COLO668 (cell line): ENCODE measurements around the gene OAT.

Experiments
- DNase-seq: peaks from one replicate; lab custom pipeline; 2025; ENCODE audit not compliant: unreplicated experiment; lab: John Stamatoyannopoulos, UW

OAT gene

GRCh38 chr10:124407456-124407855, 11.3 kb downstream of the OAT start:
- no peak for DNase-seq

DNA sequence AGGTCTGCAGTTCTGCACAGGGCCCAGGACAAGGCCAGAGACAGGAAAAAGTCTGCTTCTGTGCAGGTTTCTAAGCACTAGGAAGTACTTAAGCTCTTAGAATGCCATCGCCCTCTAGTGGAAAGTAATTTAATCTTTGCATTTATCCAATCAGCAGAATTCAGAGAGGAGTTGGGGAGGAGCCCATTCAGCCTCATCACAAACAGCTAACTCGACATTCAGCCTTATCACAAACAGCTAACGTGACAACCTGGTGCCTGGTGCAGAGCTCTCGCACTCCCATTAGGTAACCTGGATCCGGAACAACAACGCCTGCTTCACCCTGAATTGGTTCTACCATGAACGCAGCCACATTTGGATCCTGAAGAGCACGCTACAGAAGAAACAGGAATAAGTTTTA, 15.2 kb downstream of the OAT start:
- DNase-seq: peak; percentile 4

DNA sequence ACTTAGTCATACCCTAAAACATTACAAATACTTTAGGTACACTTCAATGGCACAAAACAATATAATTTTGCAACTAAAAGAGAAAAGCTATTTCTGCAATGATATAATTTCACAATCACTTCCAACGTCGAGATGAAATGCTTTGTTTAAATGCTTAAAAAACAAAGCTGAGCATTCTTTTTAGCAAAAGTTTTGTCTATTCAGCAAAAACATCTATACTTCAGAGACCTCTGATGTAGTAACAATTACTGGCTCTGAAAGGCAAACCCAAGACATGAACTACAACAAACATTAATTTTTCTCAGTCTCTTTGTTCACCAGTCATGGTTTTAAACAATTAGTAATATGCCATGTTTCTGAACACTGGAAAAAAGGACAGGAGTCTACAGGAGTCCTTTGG, 16.4 kb downstream of the OAT start:
- no peak for DNase-seq

DNA sequence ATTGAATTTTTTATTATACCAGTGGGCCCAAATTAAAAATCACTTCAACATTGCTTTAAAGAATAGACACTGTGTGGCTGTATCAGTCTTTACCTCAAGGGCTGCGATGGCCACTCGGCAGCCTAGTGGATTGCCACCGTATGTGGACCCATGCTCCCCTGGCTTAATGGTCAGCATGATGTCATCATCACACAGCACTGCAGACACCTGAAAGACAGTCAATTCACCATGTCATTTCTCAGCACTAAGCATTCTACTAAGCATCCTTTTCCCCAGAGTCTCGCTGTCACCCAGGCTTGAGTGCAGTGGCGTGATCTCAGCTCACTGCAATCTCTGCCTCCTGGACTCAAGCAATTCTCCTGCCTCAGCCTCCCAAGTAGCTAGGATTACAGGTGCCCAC, 17.1 kb downstream of the OAT start:
- no peak for DNase-seq

GRCh38 chr10:124394583-124394982, 24.1 kb downstream of the OAT start:
- no peak for DNase-seq

GRCh38 chr10:124392626-124393342, 25.9 kb downstream of the OAT start:
- no peak for DNase-seq

- no peak for DNase-seq
Observed at GRCh38 chr10:124390471-124391187, 28.1 kb downstream of the OAT start.

DNA sequence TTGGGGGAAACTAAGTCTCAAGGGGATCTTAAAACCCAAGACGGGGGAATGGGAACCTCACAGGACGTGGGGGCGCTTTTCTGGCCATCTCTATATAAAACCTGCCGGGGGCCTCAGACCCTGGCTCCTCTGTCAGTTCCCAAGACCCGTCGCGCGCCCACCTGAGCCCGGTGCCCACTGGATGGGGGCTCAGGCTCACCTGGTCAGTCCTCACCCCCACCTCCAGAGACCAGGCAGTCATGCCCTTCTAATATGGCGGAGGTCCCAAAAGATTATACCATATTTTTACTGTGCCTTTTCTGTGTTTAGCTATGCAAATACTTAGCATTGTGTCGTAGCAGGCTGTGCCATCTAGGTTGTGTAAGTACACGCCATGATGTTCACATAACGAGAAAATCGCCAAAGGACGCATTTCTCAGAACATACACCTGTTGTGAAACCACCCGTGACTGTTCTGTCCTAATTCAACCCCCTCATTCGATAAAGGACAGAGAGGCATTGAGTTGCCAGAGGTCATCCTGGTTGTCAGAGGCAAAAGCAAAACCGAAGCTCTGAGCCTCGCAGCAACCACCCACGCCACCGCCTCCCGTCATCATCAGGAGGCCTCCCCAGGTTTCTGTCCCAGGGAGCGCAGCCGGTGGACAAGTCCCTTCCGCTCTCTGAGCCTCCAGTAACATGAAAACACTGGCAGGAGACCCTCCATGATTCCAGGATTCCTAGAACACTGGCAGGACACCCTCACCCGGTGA, 28.9 kb downstream of the OAT start:
- no peak for DNase-seq

GRCh38 chr10:124388823-124389612, 29.7 kb downstream of the OAT start:
- peak; percentile 87 for DNase-seq

DNA sequence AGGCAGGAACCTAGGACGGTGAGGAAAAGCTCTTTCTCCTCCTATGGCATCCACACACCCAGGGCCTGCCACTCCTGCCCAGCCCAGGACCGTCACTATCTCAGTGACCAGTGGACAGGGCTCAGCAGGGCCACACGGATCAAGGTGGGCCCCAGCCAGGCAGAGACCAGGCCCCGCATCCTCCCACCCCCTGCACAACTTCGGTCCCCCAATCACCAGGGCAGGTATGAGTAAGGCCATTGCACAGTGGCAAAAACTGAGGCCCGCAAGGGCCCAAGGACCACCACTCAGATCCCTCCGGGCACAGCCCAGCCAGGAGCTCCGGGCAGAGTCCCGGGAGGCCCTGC, 30.3 kb downstream of the OAT start:
- DNase-seq: no peak

DNA sequence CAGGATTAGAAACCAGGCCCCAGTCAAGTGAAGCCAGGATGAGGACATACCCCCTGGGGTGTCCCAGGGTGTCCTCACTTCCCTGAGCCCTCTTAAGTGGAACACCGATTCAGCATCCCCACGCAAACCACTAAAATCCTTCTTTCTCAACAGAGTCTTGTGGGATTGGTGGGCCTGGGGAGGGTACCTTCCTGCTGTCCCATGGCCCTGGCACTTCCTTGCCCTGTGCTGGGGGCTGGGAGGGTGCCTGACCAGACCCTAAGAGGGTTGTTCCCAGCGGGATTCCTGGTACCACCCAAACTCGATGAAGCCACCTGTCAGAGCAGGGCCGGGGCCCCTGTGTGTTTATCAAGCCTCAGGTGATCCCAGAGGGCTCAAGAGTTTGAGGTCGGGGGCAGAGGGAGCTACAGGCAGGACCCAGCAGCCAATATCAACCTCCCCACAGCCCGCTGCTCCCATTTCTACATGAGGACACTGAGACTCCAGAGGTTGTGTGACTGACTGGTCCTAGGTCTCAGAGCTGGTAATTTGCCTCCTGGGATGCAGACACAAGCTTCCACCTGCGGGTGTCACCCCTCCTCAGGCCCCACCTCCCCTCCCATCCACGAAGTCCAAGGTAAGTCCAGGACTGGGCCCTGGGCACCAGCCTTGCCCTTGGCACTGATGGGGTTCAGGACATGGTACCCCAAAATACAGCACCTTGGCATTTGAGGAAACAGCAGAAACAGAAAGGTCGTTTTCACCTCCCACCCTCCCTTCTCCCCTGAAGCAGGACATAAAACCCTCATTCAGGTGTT, 31.4 kb downstream of the OAT start:
- peak; percentile 4 for DNase-seq

DNA sequence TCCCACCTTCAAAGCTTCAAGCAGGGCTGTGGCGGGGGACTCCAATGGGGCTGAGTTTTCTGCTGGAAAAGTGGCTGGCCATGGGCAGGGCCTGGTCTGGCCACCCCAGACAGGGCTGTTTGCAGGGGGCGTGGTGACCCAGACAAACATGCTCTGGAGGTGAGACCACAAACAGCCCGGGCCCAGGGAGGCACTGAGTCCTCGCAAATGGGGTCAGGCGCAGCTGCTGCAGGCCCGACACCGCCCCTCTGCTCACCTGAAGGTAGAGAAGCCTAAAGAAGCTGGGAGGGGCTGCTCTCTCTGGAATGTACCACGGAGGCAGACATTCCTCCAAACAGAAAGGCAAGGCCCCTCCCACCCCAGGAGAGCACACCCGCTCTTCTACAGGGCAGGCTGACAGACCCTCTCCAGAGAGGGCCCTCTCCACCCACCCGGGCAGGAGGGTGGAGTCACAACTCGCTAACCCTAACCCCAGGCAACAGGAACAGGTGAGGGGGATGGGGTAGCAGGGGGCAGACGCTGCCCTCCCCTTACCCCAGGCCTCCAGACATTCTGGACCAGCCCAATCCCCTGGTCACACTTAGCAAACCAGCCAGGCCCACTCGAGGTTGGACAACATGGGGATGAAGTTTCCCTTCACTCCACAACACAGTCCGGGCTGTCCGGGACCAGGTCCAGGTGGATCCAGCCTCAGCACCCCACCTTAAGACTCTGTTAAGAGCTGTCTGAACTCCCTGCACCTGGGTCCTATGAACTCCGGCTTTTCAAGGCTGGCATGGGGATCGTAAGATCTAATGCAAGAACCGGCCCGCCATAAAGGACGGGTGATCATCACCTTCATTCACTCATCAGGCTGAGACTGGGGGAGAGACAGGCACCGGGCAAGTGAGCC, 32.3 kb downstream of the OAT start:
- DNase-seq: no peak

DNA sequence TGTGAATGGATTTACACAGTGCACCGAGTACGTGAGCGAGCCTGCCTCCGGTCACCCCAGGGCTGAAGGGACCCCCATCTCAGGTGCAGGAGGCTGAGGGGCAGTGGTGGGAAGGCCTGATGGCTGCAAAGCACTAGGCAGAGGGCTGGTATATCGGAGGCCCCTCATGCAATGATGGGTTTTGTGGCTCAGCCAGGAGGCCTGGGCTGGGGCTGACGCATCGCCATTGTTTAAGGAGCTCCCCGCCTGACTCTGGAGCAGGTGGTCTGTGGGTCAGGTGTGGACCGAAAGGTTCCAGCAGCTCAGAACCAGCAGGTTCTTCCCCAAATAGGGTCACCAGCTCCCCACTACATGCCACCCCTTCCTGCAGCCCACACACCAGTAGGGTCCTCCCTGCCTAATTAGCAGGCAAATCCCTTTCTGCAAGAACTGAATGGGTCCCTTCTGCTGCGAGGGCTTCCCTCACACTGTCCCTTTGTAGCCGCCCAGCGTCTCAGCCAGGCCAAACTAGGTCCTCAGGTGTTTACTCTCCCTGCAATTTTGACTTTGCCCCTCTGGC, 33.0 kb downstream of the OAT start:
- no peak for DNase-seq

DNA sequence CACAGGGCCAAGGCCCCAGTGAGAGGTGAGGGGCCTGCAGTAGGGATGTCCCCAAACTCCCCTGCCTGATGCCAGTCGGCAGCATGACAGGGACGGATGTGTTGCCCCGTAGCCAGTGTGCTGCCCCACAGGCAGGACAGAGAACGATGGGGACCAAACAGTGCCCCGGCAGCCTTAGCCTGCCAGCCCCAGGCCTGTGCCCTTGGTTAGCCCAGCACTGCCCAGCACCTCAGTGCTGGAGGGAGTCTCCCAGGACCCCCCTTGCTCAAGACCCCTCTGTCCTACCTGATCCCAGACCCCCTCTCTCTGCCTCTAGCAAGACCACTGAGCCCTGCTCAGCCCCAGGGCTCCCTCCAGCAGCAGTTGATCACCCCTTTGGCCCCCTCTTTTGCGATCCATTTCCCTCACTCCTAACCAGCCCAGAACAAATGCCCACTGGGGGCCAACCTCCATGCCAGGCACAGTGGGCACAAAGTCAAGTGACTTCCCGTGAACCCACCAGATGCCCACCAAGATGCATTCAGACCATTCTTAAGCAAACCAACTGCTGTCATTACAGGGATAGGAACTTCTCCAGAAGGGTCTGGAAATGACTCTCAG, 34.0 kb downstream of the OAT start:
- DNase-seq: no peak

- no peak for DNase-seq
Observed at GRCh38 chr10:124384172-124384571, 34.6 kb downstream of the OAT start.

GRCh38 chr10:124383496-124383895, 35.2 kb downstream of the OAT start:
- DNase-seq: no peak

DNA sequence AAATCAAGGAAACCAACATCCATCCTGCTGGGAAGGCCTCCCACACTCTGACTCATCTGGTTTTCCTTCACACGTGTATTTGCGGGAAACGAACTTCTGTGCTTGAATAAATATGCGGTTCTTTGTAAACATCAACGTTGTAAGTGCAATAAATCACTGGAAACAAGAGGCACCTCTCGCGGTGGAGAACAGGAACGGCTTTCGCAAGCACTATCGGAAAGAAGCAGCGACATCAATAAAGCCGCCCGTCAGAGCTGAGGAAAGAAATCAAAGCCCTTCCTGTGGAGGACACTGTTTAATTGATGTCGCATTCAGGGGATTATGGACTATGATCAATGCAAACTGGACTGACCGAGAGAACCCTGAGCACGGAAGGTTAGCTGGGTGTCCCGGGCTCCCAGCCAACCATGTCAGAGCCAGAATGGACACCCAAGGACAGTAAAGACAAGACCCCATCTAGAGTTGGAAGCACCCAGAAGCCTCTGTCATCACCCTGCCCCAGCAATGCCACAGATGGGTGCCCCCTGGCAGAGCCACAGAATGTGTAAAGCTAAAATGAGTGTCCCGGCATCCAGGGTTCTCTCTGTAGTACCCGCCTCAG, 37.6 kb downstream of the OAT start:
- peak; percentile 29 for DNase-seq

GRCh38 chr10:124380256-124380995, 38.3 kb downstream of the OAT start:
- no peak for DNase-seq
